H1 (cell line): ENCODE data around the gene UQCRQ. TPM values are rescaled to one million over a fixed set of nuclear protein-coding genes. Genes with fewer than 3 reads are reported as not detected.

ENCODE experiments used
- CTCF ChIA-PET: fragments of 300-600 bp; sonication (Branson Sonifier 250); formaldehyde crosslinking; loops from one replicate; lab custom pipeline; 2021; ENCODE audit not compliant: partially characterized antibody; lab: Charles Lee
- POLR2A ChIA-PET: fragments of 300-600 bp; sonication (Branson Sonifier 250); formaldehyde crosslinking; loops from one replicate; lab custom pipeline; 2021; ENCODE audit warnings: inconsistent platforms; ENCODE audit not compliant: partially characterized antibody; lab: Charles Lee
- DNase-seq, 2 experiments: peaks; one replicate each; pipeline versions ENCODE4 v3.0.0 to v3.0.0-alpha.2; 2010 to 2022; ENCODE audit warnings: low spot score in 2 of 2, low read depth in 1 of 2, mixed read lengths in 1 of 2
- FAIRE-seq: peaks from 2 replicates; lab custom pipeline; 2011; peaks lifted over from hg19 to GRCh38; lab: Jason Lieb, UNC
- H2AFZ ChIP-seq: 2 replicates; pipeline ENCODE4 v1.8.1; 2012; ENCODE audit warnings: low read length, inconsistent platforms
- H2AK5ac ChIP-seq: 2 replicates; pipeline ENCODE4 v1.6.1; 2013; ENCODE audit warnings: low read depth, low read length
- H2BK120ac ChIP-seq: replicated peaks from 2 replicates; pipeline ENCODE3; 2013; ENCODE audit warnings: low read depth, low read length, inconsistent platforms
- H2BK12ac ChIP-seq: 2 replicates; pipeline ENCODE4 v1.6.1; 2013; ENCODE audit warnings: low read depth, low read length
- H2BK15ac ChIP-seq: 2 replicates; pipeline ENCODE4 v1.6.1; 2013; ENCODE audit warnings: low read length
- H2BK20ac ChIP-seq: 2 replicates; pipeline ENCODE4 v1.6.1; 2013; ENCODE audit warnings: low read length
- H2BK5ac ChIP-seq: 2 replicates; pipeline ENCODE4 v1.6.1; 2013; ENCODE audit warnings: low read depth, low read length
- H3K14ac ChIP-seq: 2 replicates; pipeline ENCODE4 v1.6.1; 2013; ENCODE audit warnings: inconsistent platforms; ENCODE audit not compliant: insufficient read length
- H3K18ac ChIP-seq: 2 replicates; pipeline ENCODE4 v1.6.1; 2013; ENCODE audit warnings: low read length; ENCODE audit errors: extremely low read depth
- H3K23ac ChIP-seq: 2 replicates; pipeline ENCODE4 v1.6.1; 2013; ENCODE audit warnings: inconsistent platforms; ENCODE audit not compliant: insufficient read length
- H3K23me2 ChIP-seq: 2 replicates; pipeline ENCODE4 v1.6.1; 2013; ENCODE audit warnings: low read depth, low read length
- H3K27ac ChIP-seq: 2 replicates; pipeline ENCODE4 v1.6.1; 2011; ENCODE audit warnings: low read depth, low read length, inconsistent platforms
- H3K27me3 ChIP-seq, 4 experiments: replicated peaks in 1 of 4; 1 replicate in 1 of 4; 2 replicates in 3 of 4; pipeline versions ENCODE4 v1.6.1 to v1.8.1; 2011 to 2013; ENCODE audit warnings: low read length in 3 of 4, mild to moderate bottlenecking in 3 of 4, inconsistent platforms in 2 of 4, mixed read lengths in 2 of 4, moderate library complexity in 1 of 4; ENCODE audit not compliant: control insufficient read depth in 3 of 4, insufficient read depth in 3 of 4; ENCODE audit errors: extremely low read depth in 1 of 4
- H3K36me3 ChIP-seq, 4 experiments: 2 replicates each; pipeline versions ENCODE4 v1.6.1 to v1.8.1; 2011 to 2013; ENCODE audit warnings: mild to moderate bottlenecking in 4 of 4, low read length in 3 of 4, moderate library complexity in 2 of 4, control low read depth in 1 of 4, inconsistent platforms in 1 of 4; ENCODE audit not compliant: insufficient read depth in 4 of 4, control insufficient read depth in 2 of 4
- H3K4ac ChIP-seq: replicated peaks from 2 replicates; pipeline ENCODE3; 2013; ENCODE audit warnings: low read length, low read depth, mixed read lengths, inconsistent platforms; ENCODE audit not compliant: insufficient read length
- H3K4me1 ChIP-seq, 4 experiments: replicated peaks in 1 of 4; 1 replicate in 1 of 4; 2 replicates in 3 of 4; pipeline versions ENCODE4 v1.6.1 to v1.8.1; 2011 to 2013; ENCODE audit warnings: low read length in 3 of 4, inconsistent platforms in 2 of 4, mixed read lengths in 1 of 4; ENCODE audit not compliant: insufficient read depth in 4 of 4, control insufficient read depth in 3 of 4
- H3K4me2 ChIP-seq, 2 experiments: 2 replicates each; pipeline versions ENCODE4 v1.6.1 to v1.8.1; 2011 to 2013; ENCODE audit warnings: low read depth in 2 of 2, low read length in 2 of 2, control low read depth in 1 of 2, inconsistent platforms in 1 of 2, mild to moderate bottlenecking in 1 of 2; ENCODE audit not compliant: insufficient read depth in 1 of 2
- H3K4me3 ChIP-seq, 4 experiments: fragments of 200-600, 300-600 bp in 1 of 4; sonication (generic), shearing (Covaris generic), sonication (Bioruptor Twin) in 1 of 4; 2 replicates each; pipeline versions ENCODE4 v1.5.1 to v1.8.1; 2011 to 2016; ENCODE audit warnings: low read length in 4 of 4, low read depth in 3 of 4, control low read depth in 2 of 4, inconsistent platforms in 2 of 4, mild to moderate bottlenecking in 2 of 4, mixed read lengths in 1 of 4, moderate library complexity in 1 of 4; ENCODE audit not compliant: insufficient read depth in 2 of 4; ENCODE audit errors: extremely low read depth in 1 of 4
- H3K56ac ChIP-seq: replicated peaks from 2 replicates; pipeline ENCODE3; 2013; ENCODE audit warnings: low read depth, mild to moderate bottlenecking, mixed read lengths, low read length, inconsistent platforms; ENCODE audit not compliant: insufficient read length
- H3K79me1 ChIP-seq: 2 replicates; pipeline ENCODE4 v1.6.1; 2013; ENCODE audit warnings: low read depth, low read length, control low read depth
- H3K79me2 ChIP-seq, 2 experiments: 2 replicates each; pipeline versions ENCODE4 v1.6.1 to v1.8.1; 2012 to 2013; ENCODE audit warnings: low read length in 2 of 2, mild to moderate bottlenecking in 2 of 2, inconsistent platforms in 1 of 2; ENCODE audit not compliant: insufficient read depth in 2 of 2, control insufficient read depth in 1 of 2
- H3K9ac ChIP-seq, 4 experiments: replicated peaks in 1 of 4; 1 replicate in 1 of 4; 2 replicates in 3 of 4; pipeline versions ENCODE4 v1.6.1 to v1.8.1; 2011 to 2013; ENCODE audit warnings: low read depth in 3 of 4, low read length in 3 of 4, control low read depth in 2 of 4, mild to moderate bottlenecking in 2 of 4, moderate library complexity in 2 of 4, inconsistent platforms in 1 of 4; ENCODE audit errors: extremely low read depth in 1 of 4
- H3K9me3 ChIP-seq, 2 experiments: 2 replicates each; pipeline versions ENCODE4 v1.6.1 to v1.8.1; 2012 to 2013; ENCODE audit warnings: mild to moderate bottlenecking in 2 of 2, moderate library complexity in 2 of 2, control low read depth in 1 of 2, inconsistent platforms in 1 of 2, low read depth in 1 of 2, low read length in 1 of 2, mixed read lengths in 1 of 2; ENCODE audit not compliant: insufficient read depth in 2 of 2
- H4K20me1 ChIP-seq, 2 experiments: replicated peaks in 1 of 2; 2 replicates each; pipeline versions ENCODE3 to v1.8.1; 2011 to 2013; ENCODE audit warnings: inconsistent platforms in 2 of 2, low read length in 2 of 2, mild to moderate bottlenecking in 1 of 2; ENCODE audit not compliant: insufficient read depth in 2 of 2, control insufficient read depth in 1 of 2
- H4K5ac ChIP-seq: 2 replicates; pipeline ENCODE4 v1.6.1; 2013; ENCODE audit warnings: low read length, low read depth, mixed read lengths, inconsistent platforms; ENCODE audit not compliant: insufficient read length
- H4K8ac ChIP-seq: 2 replicates; pipeline ENCODE4 v1.8.0; 2013; ENCODE audit warnings: mild to moderate bottlenecking, moderate library complexity, low read length, inconsistent platforms; ENCODE audit not compliant: insufficient read depth; ENCODE audit errors: extremely low read depth
- H4K91ac ChIP-seq: replicated peaks from 2 replicates; pipeline ENCODE3; 2013; ENCODE audit warnings: low read length, mixed read lengths, inconsistent platforms; ENCODE audit not compliant: insufficient read length
- ATF3 ChIP-seq: IDR thresholded peaks from 2 replicates; pipeline ENCODE4 v1.6.1; 2011; ENCODE audit warnings: low read depth, mild to moderate bottlenecking, low read length; ENCODE audit not compliant: insufficient read depth
- CHD2 ChIP-seq: IDR thresholded peaks from 2 replicates; pipeline ENCODE4 v1.6.1; 2012; ENCODE audit warnings: low read length, improper control_type of control experiment
- GABPA ChIP-seq: IDR thresholded peaks from 2 replicates; pipeline ENCODE4 v1.6.1; 2011; ENCODE audit warnings: mild to moderate bottlenecking, low read length, moderate library complexity, borderline replicate concordance; ENCODE audit not compliant: insufficient read depth
- JUND ChIP-seq: IDR thresholded peaks from 2 replicates; pipeline ENCODE4 v1.6.1; 2011; ENCODE audit warnings: mild to moderate bottlenecking, improper control_type of control experiment, low read length
- MAFK ChIP-seq: IDR thresholded peaks from 2 replicates; pipeline ENCODE4 v1.6.1; 2012; ENCODE audit warnings: low read depth, mild to moderate bottlenecking, improper control_type of control experiment, low read length
- PHF8 ChIP-seq: fragments of 200-600 bp; sonication (generic); conservative IDR thresholded peaks from 2 replicates; pipeline ENCODE4 v1.7.1; 2012; ENCODE audit warnings: low read depth, mild to moderate bottlenecking, inconsistent platforms, low read length, moderate library complexity
- RAD21 ChIP-seq, 2 experiments: IDR thresholded peaks in 1 of 2; conservative IDR thresholded peaks in 1 of 2; 2 replicates each; pipeline ENCODE4 v1.6.1; 2011; ENCODE audit warnings: low read depth in 2 of 2, low read length in 2 of 2, improper control_type of control experiment in 1 of 2, inconsistent platforms in 1 of 2, mild to moderate bottlenecking in 1 of 2, moderate library complexity in 1 of 2
- SIRT6 ChIP-seq: IDR thresholded peaks from one replicate; pipeline ENCODE4 v1.7.1; 2012; ENCODE audit warnings: low read length, inconsistent platforms
- SP1 ChIP-seq: IDR thresholded peaks from 2 replicates; pipeline ENCODE4 v1.6.1; 2011; ENCODE audit warnings: low read depth, low read length
- SRF ChIP-seq: IDR thresholded peaks from 2 replicates; pipeline ENCODE4 v1.6.1; 2011; ENCODE audit warnings: mild to moderate bottlenecking, low read depth, low read length, moderate library complexity
- USF2 ChIP-seq: IDR thresholded peaks from 2 replicates; pipeline ENCODE4 v1.6.1; 2011; ENCODE audit warnings: low read length, improper control_type of control experiment
- WGBS, 2 experiments: shearing (Covaris generic) in 1 of 2; methylation state at CpG; one replicate each; pipeline versions ENCODE4 v1.1.6 to v1.1.7; 2013 to 2015; ENCODE audit warnings: low lambda C conversion rate in 2 of 2, mixed read lengths in 2 of 2, inconsistent platforms in 1 of 2, low coverage in 1 of 2, missing lambda C conversion rate in 1 of 2; ENCODE audit not compliant: insufficient replicate concordance in 2 of 2, insufficient coverage in 1 of 2, insufficient read length in 1 of 2; ENCODE audit errors: extremely low coverage in 1 of 2, missing lambda C conversion rate in 1 of 2; 5-methylcytosine and 5-hydroxymethylcytosine counted together
- polyA plus RNA-seq, 7 experiments: library from polyadenylated mRNA; depleted of rRNA in 3 of 7; stranded (reverse) in 5 of 7; unstranded in 2 of 7; fragments of >200 nt in 5 of 7; fragments of 200-250 nt in 2 of 7; gene quantifications; 1 replicate in 5 of 7; 2 replicates in 1 of 7; 4 replicates in 1 of 7; pipeline versions ENCODE4 v1.2.1 to v1.2.3, GENCODE V29; 2011 to 2013; ENCODE audit warnings: missing spikeins in 2 of 7, mixed read lengths in 2 of 7
- total RNA-seq: library from RNA; stranded (reverse); fragmentation: NEBNext Ultra II Directional; extraction: Animal tissue kit (Norgen Biotek cat#: 25700); gene quantifications from 2 replicates; pipeline ENCODE4 v1.2.1, GENCODE V29; 2021

UQCRQ gene
- total and polyA plus RNA-seq, 2 of the 8 experiments (the other 6 are each of a cell fraction or from before 2014, with no cell fraction given): 177 to 293 TPM

DNA sequence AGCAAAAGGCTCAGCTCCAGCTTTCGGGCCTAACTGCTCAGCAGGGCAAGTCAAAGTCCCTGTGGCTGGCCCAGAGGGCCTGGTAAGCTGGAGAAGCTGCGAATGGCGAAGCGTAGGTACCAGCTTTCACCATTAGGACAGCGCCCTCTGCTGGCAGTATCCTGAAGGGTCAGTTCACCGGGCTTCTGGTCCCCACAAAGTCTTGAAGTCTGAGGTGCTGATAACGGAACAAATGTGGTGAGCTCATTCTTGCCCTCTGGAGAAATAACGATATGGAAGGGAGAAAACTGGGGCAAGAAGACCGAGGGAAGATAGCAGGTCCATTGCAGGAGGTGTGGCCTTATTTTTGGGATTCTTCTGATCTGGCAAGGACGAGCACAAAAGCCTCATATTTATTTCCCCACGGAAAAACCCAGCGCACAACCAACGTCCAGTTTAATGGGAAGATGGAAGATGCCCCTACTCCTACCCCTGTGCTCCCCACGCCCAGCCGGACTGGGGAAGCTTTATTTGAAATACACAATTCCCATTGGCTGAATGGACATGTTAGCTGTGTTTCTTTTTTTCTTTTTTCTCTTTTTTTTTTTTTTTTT, 46.2 kb upstream of the UQCRQ start:
- Histone ChIP-seq H3K9me3 (peaks cover 0 to 1% of the 10 kb centered on the region in 2 experiments; a peak in 1 of 4 replicates), H3K14ac (no peak overlapping the region), H2AK5ac (no peak overlapping the region), H3K4me1 (peaks cover 0 to 13% (median 11%) of the 10 kb centered on the region in 4 experiments; a peak in 6 of 7 replicates), H2BK12ac (no peak overlapping the region), H3K18ac (no peak overlapping the region), H3K4ac (no peak overlapping the region), H3K36me3 (no peaks in the 10 kb centered on the region), H3K4me3 (no peak overlapping the region), H3K9ac (no peak overlapping the region), H3K4me2 (no peak overlapping the region), H4K20me1 (no peaks in the 10 kb centered on the region), H4K5ac (no peak overlapping the region), H4K91ac (no peak overlapping the region), H2BK120ac (no peak overlapping the region), H3K27ac (no peak overlapping the region), H2BK5ac (no peak overlapping the region), H3K56ac (no peak overlapping the region), H2BK15ac (no peak overlapping the region), H3K79me2 (no peaks in the 10 kb centered on the region), H4K8ac (no peak overlapping the region), H3K27me3 (peaks cover 4 to 32% (median 26%) of the 10 kb centered on the region in 4 experiments), H3K79me1 (no peaks in the 10 kb centered on the region), H2BK20ac (no peak overlapping the region), H2AFZ (no peak overlapping the region), H3K23ac (no peak overlapping the region), H3K23me2 (peaks cover 4% of the 10 kb centered on the region; the same call in 1 of the 2 replicates)
- CTCF ChIA-PET: interaction anchor here (0.7 to 25.6 kb wide), 39 partner anchors 11 to 605 kb away, joined by 3 to 465 read pairs (median 4); partner anchors contain the start of genes CCNI2, GDF9, IRF1 and KIF3A
- peak; percentile 75 to 97 for DNase-seq
- WGBS, 2 experiments: 40% methylated on average over 15 of the region's 15 CpGs; no CpG with 5 or more reads in 1 of the 2 experiments
- POLR2A ChIA-PET: interaction anchor here (0.8 to 1.7 kb wide), 2 partner anchors 8 to 41 kb away, joined by 3 to 4 read pairs; no protein-coding TSS in a partner anchor
- FAIRE-seq: peak; percentile 96
- no peak for TF ChIP-seq JUND
- no peak for TF ChIP-seq SIRT6
- TF ChIP-seq USF2: no peak
- no peak for TF ChIP-seq CHD2
- no peak for TF ChIP-seq ATF3
- TF ChIP-seq MAFK: no peak
- TF ChIP-seq PHF8: no peak
- TF ChIP-seq SRF: no peak
- peak; percentile 66; the same call in 1 of the 2 replicates for TF ChIP-seq GABPA
- no peak for TF ChIP-seq SP1
- peak; percentile 89 to 93 for TF ChIP-seq RAD21 (IDR thresholded peaks at IDR 0.05 in 1 of 2, conservative IDR thresholded peaks at IDR 0.05 in 1 of 2; ENCODE audit: low read depth in 2 of 2, low read length in 2 of 2)
